Large intestine (tissue), 3 donors: ENCODE measurements around the gene RRAS2. TPM values are rescaled to one million over a fixed set of nuclear protein-coding genes. Genes with fewer than 3 reads are reported as not detected.

Experiments
- DNase-seq, 2 donors: peaks; one replicate each; pipeline versions ENCODE4 v3.0.0 to v3.0.0-alpha.2; 2013
- H3K27ac ChIP-seq: one replicate; pipeline ENCODE4 v1.5.1; 2013; ENCODE audit warnings: low read length
- H3K27me3 ChIP-seq: 2 replicates; pipeline ENCODE4 v1.6.1; 2013; ENCODE audit warnings: low read length; ENCODE audit not compliant: control insufficient read depth, insufficient read depth
- H3K36me3 ChIP-seq: 2 replicates; pipeline ENCODE4 v1.6.1; 2013; ENCODE audit warnings: low read length; ENCODE audit not compliant: control insufficient read depth, insufficient read depth
- H3K4me1 ChIP-seq: one replicate; pipeline ENCODE4 v1.6.1; 2013; ENCODE audit warnings: low read length; ENCODE audit not compliant: control insufficient read depth, insufficient read depth
- H3K4me3 ChIP-seq: one replicate; pipeline ENCODE4 v1.5.1; 2013; ENCODE audit warnings: low read length
- H3K9me3 ChIP-seq: one replicate; pipeline ENCODE4 v1.6.1; 2013; ENCODE audit warnings: mild to moderate bottlenecking, low read depth, low read length, moderate library complexity; ENCODE audit not compliant: control insufficient read depth
- WGBS: methylation state at CpG from one replicate; pipeline ENCODE4 v1.1.5; 2013; ENCODE audit warnings: low lambda C conversion rate; ENCODE audit not compliant: insufficient coverage; 5-methylcytosine and 5-hydroxymethylcytosine counted together
- polyA plus RNA-seq: library from polyadenylated mRNA; unstranded; fragments of 120-200 nt; gene quantifications from one replicate; pipeline ENCODE4 v1.2.1, GENCODE V29; 2013

RRAS2 gene
- polyA plus RNA-seq, 1 donor, result 59.3 TPM

DNA sequence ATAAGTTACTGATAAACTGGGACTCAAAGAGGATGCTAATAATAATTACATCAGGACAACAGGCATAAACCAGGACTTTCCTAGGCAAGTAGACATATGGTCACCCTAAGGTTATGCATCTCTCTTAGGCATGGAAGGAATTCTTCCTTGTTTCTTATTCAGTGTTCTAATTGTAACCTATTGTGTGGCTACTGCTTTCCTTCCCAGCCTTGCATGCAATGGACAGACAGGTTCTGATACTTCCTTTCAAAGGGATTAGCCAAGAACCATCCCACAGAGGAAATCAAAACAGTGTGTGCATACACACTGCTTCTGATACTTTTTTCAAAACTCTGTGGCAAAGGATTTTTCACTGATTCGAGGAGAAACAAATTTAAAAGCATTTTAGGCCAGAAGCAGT is 48.3 kb downstream of the RRAS2 start:
- no CpG with 5 or more reads among the region's 1 CpG for WGBS
- H3K27me3 ChIP-seq, result no peaks in the 10 kb centered on the region
- H3K36me3 ChIP-seq, result no peaks in the 10 kb centered on the region
- DNase-seq, result peak in 1 of 2 donors; percentile 65
- no peak overlapping the region for H3K4me3 ChIP-seq
- H3K4me1 ChIP-seq, result peaks cover 36% of the 10 kb centered on the region
- no peaks in the 10 kb centered on the region for H3K9me3 ChIP-seq
- H3K27ac ChIP-seq, result no peak overlapping the region

DNA sequence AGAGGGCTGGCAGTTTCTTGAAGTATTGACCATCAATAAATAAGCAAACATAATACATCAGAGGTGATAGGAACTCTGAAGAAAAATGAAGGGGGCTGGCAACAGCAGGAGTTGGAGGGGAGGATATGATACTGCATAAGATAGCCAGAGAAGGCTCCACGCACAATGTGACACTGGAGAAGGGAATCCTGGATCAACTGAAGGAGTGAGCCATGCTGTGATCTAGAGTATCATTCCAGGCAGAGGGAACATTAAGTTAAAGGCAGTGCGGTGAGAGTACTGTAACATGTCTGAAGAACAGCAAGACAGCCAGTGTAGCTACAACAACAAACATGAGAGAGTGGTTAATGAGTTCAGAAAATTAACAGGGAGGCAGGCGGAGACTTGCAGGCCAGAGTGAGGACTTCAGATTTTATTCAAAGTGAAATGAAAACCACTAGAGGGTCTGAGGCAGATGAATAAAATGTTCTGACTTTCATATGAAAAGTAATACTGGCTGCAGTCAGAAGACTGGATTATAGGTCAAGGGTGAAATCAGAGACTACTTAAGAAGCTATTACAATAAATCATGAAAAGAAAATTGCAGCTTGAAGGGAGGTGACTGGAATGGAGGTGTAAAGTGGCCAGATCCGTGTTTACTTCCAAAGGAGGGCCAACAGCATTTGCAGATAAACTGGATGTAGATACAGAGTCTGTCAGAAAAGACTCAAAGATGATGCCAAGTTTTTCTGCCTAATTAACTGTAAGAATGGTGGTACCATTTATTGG is 49.4 kb downstream of the RRAS2 start:
- H3K4me3 ChIP-seq, result no peak overlapping the region
- no peak for DNase-seq
- H3K4me1 ChIP-seq, result peaks cover 36% of the 10 kb centered on the region
- no peaks in the 10 kb centered on the region for H3K27me3 ChIP-seq
- H3K9me3 ChIP-seq, result no peaks in the 10 kb centered on the region
- WGBS, result 70% methylated on average over 2 of the region's 4 CpGs
- peak overlapping the region; percentile 45 for H3K27ac ChIP-seq
- H3K36me3 ChIP-seq, result no peaks in the 10 kb centered on the region

DNA sequence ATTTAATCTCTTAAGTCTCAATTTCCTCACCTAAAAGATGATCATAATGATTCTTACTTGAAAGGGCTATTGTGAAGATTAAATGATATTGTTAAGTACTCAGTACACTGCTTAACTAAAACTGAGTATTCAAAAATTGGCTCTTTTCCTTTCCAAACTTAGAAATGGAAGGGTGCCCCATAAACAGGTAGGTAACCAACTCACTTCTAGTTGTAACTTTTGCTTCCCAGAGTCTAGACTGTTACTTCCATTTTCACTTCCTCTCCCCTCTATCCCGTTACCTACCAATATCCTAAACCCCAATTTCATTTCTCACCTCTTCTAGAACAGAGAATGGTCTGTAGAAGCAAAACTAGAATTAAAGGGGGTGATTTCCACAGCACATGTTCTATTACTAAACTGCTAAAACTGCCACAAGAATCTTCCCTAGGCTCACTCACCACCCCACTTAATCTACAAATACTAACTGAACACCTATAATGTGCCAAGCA is 50.0 kb downstream of the RRAS2 start:
- Histone ChIP-seq H3K27me3 (no peaks in the 10 kb centered on the region), H3K9me3 (no peaks in the 10 kb centered on the region), H3K27ac (peak overlapping the region; percentile 45), H3K4me1 (peaks cover 39% of the 10 kb centered on the region), H3K4me3 (no peak overlapping the region), H3K36me3 (no peaks in the 10 kb centered on the region)
- no peak for DNase-seq
- WGBS, result 86% methylated on average over 1 of the region's 1 CpG

DNA sequence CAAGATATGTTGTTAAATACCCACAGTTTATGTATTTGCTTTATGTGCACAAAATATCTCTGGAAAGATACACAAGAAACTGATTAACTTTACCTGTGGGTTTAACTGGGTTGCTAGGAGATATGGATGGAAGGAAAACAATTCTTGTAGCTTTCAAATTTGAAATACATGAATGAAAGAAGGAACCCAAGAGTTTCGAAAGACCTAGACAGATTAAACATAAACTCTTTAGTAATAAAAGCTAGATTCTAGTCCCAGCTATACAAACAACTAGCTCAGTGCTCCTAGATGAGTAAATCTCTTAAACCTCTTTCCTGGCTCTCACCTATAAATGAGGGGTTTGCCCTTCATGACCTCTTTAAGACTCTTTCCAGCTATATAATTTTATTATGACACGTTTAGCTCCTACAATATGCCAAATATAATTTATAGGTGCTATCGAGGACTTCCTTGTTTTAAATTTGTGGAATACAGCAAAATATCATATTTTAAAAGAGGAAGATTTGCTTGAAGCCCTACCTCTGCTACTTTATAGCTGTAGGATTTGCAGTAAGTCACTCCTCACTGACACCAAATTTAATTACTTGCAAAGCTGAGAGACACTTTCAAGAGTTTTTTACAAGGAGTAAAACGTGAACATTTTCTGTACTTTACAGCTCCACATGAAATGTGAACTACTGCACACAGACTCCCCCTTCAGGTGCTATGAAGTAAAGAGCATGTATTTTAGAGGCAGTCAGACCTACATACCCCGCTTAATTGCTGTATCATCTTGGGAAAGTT is 50.7 kb downstream of the RRAS2 start:
- peak overlapping the region; percentile 45 for H3K27ac ChIP-seq
- H3K4me1 ChIP-seq, result peaks cover 39% of the 10 kb centered on the region

DNA sequence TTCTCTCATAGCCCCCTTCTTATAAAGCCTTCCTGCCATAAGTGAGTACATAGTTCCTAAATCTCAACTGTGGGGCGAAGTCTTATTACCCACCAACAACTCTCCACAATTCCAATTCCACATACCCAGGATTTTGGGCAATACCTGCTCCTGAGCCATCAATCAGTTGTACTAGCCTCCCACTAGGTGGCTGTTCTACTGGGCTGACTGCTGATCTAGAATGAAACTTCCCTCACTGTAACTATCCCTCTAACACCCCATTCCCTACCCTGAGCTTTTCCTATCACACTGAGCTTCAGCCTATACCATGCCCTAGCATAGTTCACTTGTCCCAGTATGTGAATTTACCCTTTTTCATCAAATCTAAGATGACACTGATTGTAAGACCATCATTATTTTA is 52.5 kb downstream of the RRAS2 start:
- Histone ChIP-seq H3K9me3 (no peaks in the 10 kb centered on the region), H3K36me3 (no peaks in the 10 kb centered on the region), H3K27ac (no peak overlapping the region), H3K4me1 (peaks cover 39% of the 10 kb centered on the region), H3K27me3 (no peaks in the 10 kb centered on the region), H3K4me3 (no peak overlapping the region)
- DNase-seq, result no peak
- WGBS, result no CpG with 5 or more reads among the region's 1 CpG

More for the DNA sequence above, 50.7 kb downstream of the RRAS2 start:
- DNase-seq, result peak; percentile 44 to 78
- Histone ChIP-seq H3K27me3 (no peaks in the 10 kb centered on the region), H3K36me3 (no peaks in the 10 kb centered on the region), H3K4me3 (no peak overlapping the region), H3K9me3 (no peaks in the 10 kb centered on the region)
- WGBS, result 17% methylated on average over 1 of the region's 5 CpGs

DNA sequence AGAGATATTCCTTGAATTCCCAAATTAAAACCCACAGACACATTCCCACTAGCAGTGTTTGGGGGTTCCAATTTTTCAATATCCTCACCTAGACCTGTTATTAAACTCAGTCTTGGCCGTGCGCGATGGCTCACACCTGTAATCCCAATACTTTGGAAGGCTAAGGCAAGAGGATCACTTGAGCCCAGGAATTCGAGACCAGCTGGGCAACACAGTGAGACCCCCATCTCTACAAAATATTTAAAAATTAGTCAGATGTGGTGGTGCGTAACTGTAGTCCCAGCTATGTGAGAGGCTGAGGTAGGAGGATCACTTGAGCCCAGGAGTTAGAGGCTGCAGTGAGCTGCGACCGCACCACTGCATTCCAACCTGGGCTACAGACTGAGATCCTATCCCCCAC is 53.3 kb downstream of the RRAS2 start:
- Histone ChIP-seq H3K36me3 (no peaks in the 10 kb centered on the region), H3K4me3 (no peak overlapping the region), H3K27ac (no peak overlapping the region), H3K4me1 (peaks cover 40% of the 10 kb centered on the region), H3K9me3 (no peaks in the 10 kb centered on the region), H3K27me3 (no peaks in the 10 kb centered on the region)
- no CpG with 5 or more reads among the region's 7 CpGs for WGBS
- DNase-seq, result no peak

GRCh38 chr11:14304601-14305000 is 54.4 kb downstream of the RRAS2 start:
- no peaks in the 10 kb centered on the region for H3K36me3 ChIP-seq
- H3K9me3 ChIP-seq, result no peaks in the 10 kb centered on the region
- no peak overlapping the region for H3K27ac ChIP-seq
- peaks cover 33% of the 10 kb centered on the region for H3K4me1 ChIP-seq
- no peak overlapping the region for H3K4me3 ChIP-seq
- no peak for DNase-seq
- no peaks in the 10 kb centered on the region for H3K27me3 ChIP-seq

GRCh38 chr11:14300661-14301304 is 58.2 kb downstream of the RRAS2 start:
- WGBS, result 76% methylated on average over 3 of the region's 6 CpGs
- no peaks in the 10 kb centered on the region for H3K36me3 ChIP-seq
- peak; percentile 24 to 62 for DNase-seq
- no peaks in the 10 kb centered on the region for H3K9me3 ChIP-seq
- H3K27me3 ChIP-seq, result no peaks in the 10 kb centered on the region
- no peak overlapping the region for H3K4me3 ChIP-seq
- H3K4me1 ChIP-seq, result peaks cover 10% of the 10 kb centered on the region
- H3K27ac ChIP-seq, result no peak overlapping the region

DNA sequence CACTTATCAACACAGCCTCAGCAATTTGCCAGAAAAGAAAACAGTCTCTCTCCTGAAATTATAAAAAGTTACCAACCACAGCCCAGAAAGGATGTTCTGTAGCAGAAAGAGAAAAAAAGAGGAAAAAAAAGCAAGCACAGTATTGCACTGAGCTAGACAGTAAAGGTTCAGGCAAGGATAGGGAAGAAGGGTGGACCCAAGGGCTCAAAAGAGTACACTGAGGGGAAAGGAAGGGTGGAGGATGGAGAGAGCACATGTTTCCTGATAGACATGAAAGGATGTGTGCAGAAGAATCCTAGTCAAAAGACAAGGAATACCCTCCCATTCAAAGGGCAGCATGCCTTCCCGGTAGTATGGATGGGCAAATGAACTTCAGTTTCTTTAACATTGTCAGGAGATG is 59.1 kb downstream of the RRAS2 start:
- no peak overlapping the region for H3K27ac ChIP-seq
- no CpG with 5 or more reads among the region's 1 CpG for WGBS
- H3K36me3 ChIP-seq, result no peaks in the 10 kb centered on the region
- peaks cover 10% of the 10 kb centered on the region for H3K4me1 ChIP-seq
- H3K27me3 ChIP-seq, result no peaks in the 10 kb centered on the region
- DNase-seq, result no peak
- H3K9me3 ChIP-seq, result no peaks in the 10 kb centered on the region
- H3K4me3 ChIP-seq, result no peak overlapping the region

DNA sequence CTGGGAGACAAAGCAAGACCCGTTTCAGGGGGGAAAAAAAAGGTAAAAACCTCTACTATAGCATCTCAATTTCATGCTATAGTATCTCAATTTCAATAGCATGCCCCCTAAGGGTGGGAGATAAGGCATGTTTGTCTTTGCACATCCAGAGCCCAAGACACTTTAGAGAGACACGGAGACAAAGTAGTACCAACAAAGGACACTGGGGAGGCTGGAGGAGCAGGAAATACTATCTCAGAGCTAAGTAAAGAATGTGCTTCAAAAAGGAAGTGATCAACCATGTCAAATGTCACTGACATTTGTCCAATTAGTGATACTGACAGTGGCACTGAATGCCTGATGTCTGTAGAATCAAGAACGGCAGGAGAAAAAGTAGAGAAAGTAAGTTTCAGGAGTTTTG is 68.6 kb downstream of the RRAS2 start:
- H3K4me3 ChIP-seq, result no peak overlapping the region
- no peaks in the 10 kb centered on the region for H3K9me3 ChIP-seq
- no peaks in the 10 kb centered on the region for H3K27me3 ChIP-seq
- no peak overlapping the region for H3K27ac ChIP-seq
- H3K4me1 ChIP-seq, result no peaks in the 10 kb centered on the region
- H3K36me3 ChIP-seq, result peaks cover 30% of the 10 kb centered on the region
- WGBS, result no CpG with 5 or more reads among the region's 3 CpGs
- DNase-seq, result no peak
